A673 (cell line): ENCODE results near the gene XRCC4. TPM values are rescaled to one million over a fixed set of nuclear protein-coding genes. Genes with fewer than 3 reads are reported as not detected.

ENCODE experiments used
- BruUV-seq: library from RNA; stranded (reverse); fragments of 400-500 nt; replicated peaks from 2 replicates; lab custom pipeline; 2021; lab: Mats Ljungman, UMichigan
- CTCF ChIA-PET: fragments of 300-600 bp; sonication (Branson Sonifier 250); formaldehyde crosslinking; loops from one replicate; lab custom pipeline; 2022; ENCODE audit warnings: antibody characterized with exemption; lab: Charles Lee
- POLR2A ChIA-PET: fragments of 300-600 bp; sonication (Branson Sonifier 250); formaldehyde crosslinking; loops from one replicate; lab custom pipeline; 2022; ENCODE audit warnings: antibody characterized with exemption; ENCODE audit not compliant: low non-redundant PET; lab: Charles Lee
- DNase-seq: peaks from one replicate; pipeline ENCODE4 v3.0.0-alpha.2; 2015; ENCODE audit warnings: low spot score
- H3K27ac ChIP-seq: fragments of 200-600 bp; sonication (generic); 2 replicates; pipeline ENCODE4 v1.5.1; 2016; ENCODE audit warnings: mixed run types, low read depth, mild to moderate bottlenecking, mixed read lengths, antibody characterized with exemption, low read length; ENCODE audit not compliant: poor library complexity, severe bottlenecking
- H3K27me3 ChIP-seq: fragments of 200-600 bp; sonication (generic); replicated peaks from 2 replicates; pipeline ENCODE4 v1.6.1; 2017; ENCODE audit warnings: mixed run types, low read depth, mild to moderate bottlenecking, mixed read lengths, antibody characterized with exemption, low read length; ENCODE audit not compliant: insufficient read depth, poor library complexity
- H3K36me3 ChIP-seq: fragments of 200-600 bp; sonication (generic); 2 replicates; pipeline ENCODE4 v1.6.1; 2016; ENCODE audit warnings: mixed run types, mild to moderate bottlenecking, mixed read lengths, antibody characterized with exemption, low read length; ENCODE audit not compliant: insufficient read depth, poor library complexity, severe bottlenecking
- H3K4me1 ChIP-seq: fragments of 200-600 bp; sonication (generic); 2 replicates; pipeline ENCODE4 v1.6.1; 2017; ENCODE audit warnings: mixed run types, mild to moderate bottlenecking, mixed read lengths, antibody characterized with exemption, low read length; ENCODE audit not compliant: insufficient read depth, poor library complexity, severe bottlenecking
- H3K4me3 ChIP-seq: fragments of 200-600 bp; sonication (generic); 2 replicates; pipeline ENCODE4 v1.5.1; 2016; ENCODE audit warnings: low read depth, mixed run types, mild to moderate bottlenecking, mixed read lengths, low read length; ENCODE audit not compliant: poor library complexity, severe bottlenecking
- H3K9me3 ChIP-seq: fragments of 200-600 bp; sonication (generic); 2 replicates; pipeline ENCODE4 v1.6.1; 2016; ENCODE audit warnings: mixed run types, low read depth, mild to moderate bottlenecking, mixed read lengths, antibody characterized with exemption, low read length; ENCODE audit not compliant: poor library complexity, severe bottlenecking
- EZH2 ChIP-seq: fragments of 200-600 bp; sonication (generic); IDR thresholded peaks from 2 replicates; pipeline ENCODE4 v1.6.1; 2017; ENCODE audit warnings: borderline replicate concordance, low read depth, mild to moderate bottlenecking, mixed read lengths, antibody characterized with exemption, low read length; ENCODE audit not compliant: poor library complexity, severe bottlenecking
- intact Hi-C: fragments of 100-400 bp; cut with micrococcal nuclease; formaldehyde crosslinking; loops from one replicate; pipeline ENCODE4 v1.10.0; 2022; ENCODE audit not compliant: unreplicated experiment
- total RNA-seq: library from RNA; stranded (reverse); gene quantifications from 2 replicates; pipeline ENCODE4 v1.2.3, GENCODE V29; 2021
- TF ChIP-seq, protein P1 (sequence below): fragments of 300-800, 200-600 bp; sonication (generic); conservative IDR thresholded peaks from 2 replicates; pipeline ENCODE4 v1.5.1; 2017; ENCODE audit warnings: low read depth, mild to moderate bottlenecking, antibody characterized with exemption, low read length, moderate library complexity, mixed read lengths

XRCC4 gene
- total RNA-seq, 1 experiment from 2014 or later: 8.1 TPM

DNA sequence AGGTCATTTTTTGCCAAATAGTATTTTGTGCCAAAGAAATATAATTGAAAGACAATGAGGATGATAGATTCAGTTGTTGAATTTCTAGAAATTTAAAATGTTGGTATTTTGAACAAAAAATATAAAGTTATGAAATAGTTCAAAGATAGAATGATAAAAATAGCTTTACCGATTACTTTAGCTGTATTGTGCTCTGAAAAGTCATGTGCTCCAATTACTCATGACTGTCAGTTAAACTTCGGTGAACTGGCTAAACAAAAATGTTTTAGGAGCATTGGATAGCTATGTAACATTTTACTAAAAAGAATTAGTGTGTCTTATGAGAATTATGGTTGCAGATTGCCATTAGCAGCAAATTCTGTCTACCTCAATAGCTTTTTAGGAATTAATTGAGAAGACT is 216.9 kb downstream of the XRCC4 start:
- intact Hi-C loops: no loop called here
- POLR2A ChIA-PET: no interaction called here

DNA sequence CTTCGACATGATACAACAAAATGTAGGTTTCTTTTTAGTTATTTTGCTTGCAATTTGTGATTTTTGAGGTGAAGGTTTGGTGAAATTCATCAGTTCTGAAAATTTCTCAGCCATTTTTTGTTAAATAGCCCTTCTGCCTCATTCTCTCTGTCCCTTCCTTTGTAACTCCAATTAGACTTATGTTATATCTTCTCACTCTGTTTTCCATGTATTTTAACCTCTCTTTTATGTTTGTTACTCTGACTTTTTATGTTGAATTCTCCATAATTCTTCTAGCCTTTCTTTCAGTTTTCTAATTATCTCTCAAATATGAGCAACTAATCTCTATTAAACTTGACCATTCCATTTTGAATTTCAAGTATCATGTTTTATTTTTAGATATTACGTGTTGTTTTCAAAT is 222.0 kb downstream of the XRCC4 start:
- Histone ChIP-seq H3K4me3 (no peak overlapping the region), H3K4me1 (no peaks in the 10 kb centered on the region), H3K9me3 (peaks cover 14% of the 10 kb centered on the region), H3K27me3 (no peaks in the 10 kb centered on the region), H3K36me3 (no peaks in the 10 kb centered on the region), H3K27ac (no peak overlapping the region)
- TF ChIP-seq EZH2: no peak
- TF ChIP-seq, protein P1, sequence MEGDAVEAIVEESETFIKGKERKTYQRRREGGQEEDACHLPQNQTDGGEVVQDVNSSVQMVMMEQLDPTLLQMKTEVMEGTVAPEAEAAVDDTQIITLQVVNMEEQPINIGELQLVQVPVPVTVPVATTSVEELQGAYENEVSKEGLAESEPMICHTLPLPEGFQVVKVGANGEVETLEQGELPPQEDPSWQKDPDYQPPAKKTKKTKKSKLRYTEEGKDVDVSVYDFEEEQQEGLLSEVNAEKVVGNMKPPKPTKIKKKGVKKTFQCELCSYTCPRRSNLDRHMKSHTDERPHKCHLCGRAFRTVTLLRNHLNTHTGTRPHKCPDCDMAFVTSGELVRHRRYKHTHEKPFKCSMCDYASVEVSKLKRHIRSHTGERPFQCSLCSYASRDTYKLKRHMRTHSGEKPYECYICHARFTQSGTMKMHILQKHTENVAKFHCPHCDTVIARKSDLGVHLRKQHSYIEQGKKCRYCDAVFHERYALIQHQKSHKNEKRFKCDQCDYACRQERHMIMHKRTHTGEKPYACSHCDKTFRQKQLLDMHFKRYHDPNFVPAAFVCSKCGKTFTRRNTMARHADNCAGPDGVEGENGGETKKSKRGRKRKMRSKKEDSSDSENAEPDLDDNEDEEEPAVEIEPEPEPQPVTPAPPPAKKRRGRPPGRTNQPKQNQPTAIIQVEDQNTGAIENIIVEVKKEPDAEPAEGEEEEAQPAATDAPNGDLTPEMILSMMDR: no peak
- no TSS peak for BruUV-seq
- DNase-seq: no peak
- ChIA-PET POLR2A (no interaction called here), CTCF (no interaction called here)
- intact Hi-C loops: no loop called here

More for the DNA sequence above, 216.9 kb downstream of the XRCC4 start:
- Histone ChIP-seq H3K36me3 (no peaks in the 10 kb centered on the region), H3K9me3 (peaks cover 4% of the 10 kb centered on the region), H3K27me3 (no peaks in the 10 kb centered on the region), H3K4me3 (no peak overlapping the region), H3K27ac (no peak overlapping the region), H3K4me1 (no peaks in the 10 kb centered on the region)
- TF ChIP-seq, protein P1: no peak
- no peak for DNase-seq
- CTCF ChIA-PET: no interaction called here
- no TSS peak for BruUV-seq

DNA sequence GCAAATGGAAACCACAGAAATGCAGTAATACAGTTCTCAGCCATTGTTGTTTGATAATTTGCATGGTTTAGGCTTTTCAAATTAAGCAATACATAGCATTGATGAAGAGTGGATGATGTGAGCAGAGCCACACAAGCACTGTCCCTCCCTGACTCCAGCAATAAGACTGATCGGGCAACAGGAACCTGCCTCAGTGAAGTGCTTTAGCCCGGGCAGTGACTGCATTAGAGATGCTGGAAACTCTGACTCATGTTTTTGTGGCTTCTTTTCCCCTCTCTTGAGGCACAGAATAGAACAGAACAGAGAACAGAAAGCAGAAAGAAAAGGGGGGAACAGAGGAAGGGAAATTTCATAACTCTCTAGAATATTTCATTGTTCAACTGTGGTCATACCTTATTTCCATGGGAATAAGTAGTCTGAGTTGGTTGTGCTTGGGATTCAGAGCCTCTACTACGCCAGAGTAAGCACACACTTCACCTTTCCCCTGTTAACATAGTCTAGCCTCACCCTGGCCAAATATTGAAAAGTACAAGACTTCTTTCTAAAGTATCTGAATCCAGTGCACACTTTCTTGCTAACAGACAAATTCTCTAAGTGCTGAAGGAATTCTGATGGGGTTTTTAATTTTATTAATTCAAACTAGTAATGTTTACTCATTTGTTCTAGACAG is 229.4 kb downstream of the XRCC4 start:
- intact Hi-C loops: no loop called here
- H3K36me3 ChIP-seq: no peaks in the 10 kb centered on the region
- no peak overlapping the region for H3K4me3 ChIP-seq
- CTCF ChIA-PET: no interaction called here
- TF ChIP-seq EZH2: no peak
- TF ChIP-seq, protein P1: no peak
- POLR2A ChIA-PET: no interaction called here
- no peaks in the 10 kb centered on the region for H3K27me3 ChIP-seq
- H3K9me3 ChIP-seq: no peaks in the 10 kb centered on the region
- H3K27ac ChIP-seq: no peak overlapping the region
- H3K4me1 ChIP-seq: no peaks in the 10 kb centered on the region
- DNase-seq: no peak
- BruUV-seq: no TSS peak
